GM06990 (cell line): ENCODE data around the gene C2CD2.

Experiments
- DNase-seq: peaks from one replicate; pipeline ENCODE4 v3.0.0-alpha.2; 2011; ENCODE audit not compliant: insufficient read length; ENCODE audit errors: extremely low read depth
- H3K27me3 ChIP-seq: replicated peaks from 2 replicates; pipeline ENCODE4 v1.6.0; 2011; ENCODE audit warnings: low read length; ENCODE audit not compliant: control insufficient read depth, insufficient read depth
- H3K36me3 ChIP-seq: 2 replicates; pipeline ENCODE4 v1.5.1; 2011; ENCODE audit warnings: low read length; ENCODE audit not compliant: control insufficient read depth, insufficient read depth
- H3K4me3 ChIP-seq: replicated peaks from 2 replicates; pipeline ENCODE4 v1.5.1; 2011; ENCODE audit warnings: low read depth, mild to moderate bottlenecking, control low read depth, low read length
- TF ChIP-seq, protein P1 (sequence below): IDR thresholded peaks from 2 replicates; pipeline ENCODE4 v1.5.1; 2011; ENCODE audit warnings: low read length, control low read depth, mild to moderate bottlenecking, inconsistent platforms; ENCODE audit not compliant: insufficient read depth, poor library complexity, severe bottlenecking

The C2CD2 gene

DNA sequence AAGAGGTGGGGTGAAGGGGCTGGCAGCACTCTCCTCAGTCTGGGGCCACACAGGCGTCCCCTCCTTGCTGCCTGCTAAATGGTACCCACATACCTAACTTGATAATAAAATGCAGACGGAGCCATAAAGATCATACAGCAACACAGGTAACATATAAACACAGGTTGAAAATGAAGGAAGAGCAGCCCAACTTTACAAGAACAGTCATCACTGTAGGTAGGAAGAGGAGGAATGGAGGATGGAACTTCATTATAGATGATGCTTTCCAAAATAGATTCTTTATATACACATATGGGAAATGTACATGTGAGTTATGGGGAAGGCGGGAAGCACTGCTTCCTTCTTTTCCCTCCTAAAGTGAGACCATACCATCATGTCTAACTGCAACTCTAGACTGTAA, 13.4 kb downstream of the C2CD2 start:
- Histone ChIP-seq H3K36me3 (no peaks in the 10 kb centered on the region), H3K27me3 (no peaks in the 10 kb centered on the region), H3K4me3 (no peak overlapping the region)
- TF ChIP-seq, protein P1, sequence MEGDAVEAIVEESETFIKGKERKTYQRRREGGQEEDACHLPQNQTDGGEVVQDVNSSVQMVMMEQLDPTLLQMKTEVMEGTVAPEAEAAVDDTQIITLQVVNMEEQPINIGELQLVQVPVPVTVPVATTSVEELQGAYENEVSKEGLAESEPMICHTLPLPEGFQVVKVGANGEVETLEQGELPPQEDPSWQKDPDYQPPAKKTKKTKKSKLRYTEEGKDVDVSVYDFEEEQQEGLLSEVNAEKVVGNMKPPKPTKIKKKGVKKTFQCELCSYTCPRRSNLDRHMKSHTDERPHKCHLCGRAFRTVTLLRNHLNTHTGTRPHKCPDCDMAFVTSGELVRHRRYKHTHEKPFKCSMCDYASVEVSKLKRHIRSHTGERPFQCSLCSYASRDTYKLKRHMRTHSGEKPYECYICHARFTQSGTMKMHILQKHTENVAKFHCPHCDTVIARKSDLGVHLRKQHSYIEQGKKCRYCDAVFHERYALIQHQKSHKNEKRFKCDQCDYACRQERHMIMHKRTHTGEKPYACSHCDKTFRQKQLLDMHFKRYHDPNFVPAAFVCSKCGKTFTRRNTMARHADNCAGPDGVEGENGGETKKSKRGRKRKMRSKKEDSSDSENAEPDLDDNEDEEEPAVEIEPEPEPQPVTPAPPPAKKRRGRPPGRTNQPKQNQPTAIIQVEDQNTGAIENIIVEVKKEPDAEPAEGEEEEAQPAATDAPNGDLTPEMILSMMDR = no peak
- no peak for DNase-seq

DNA sequence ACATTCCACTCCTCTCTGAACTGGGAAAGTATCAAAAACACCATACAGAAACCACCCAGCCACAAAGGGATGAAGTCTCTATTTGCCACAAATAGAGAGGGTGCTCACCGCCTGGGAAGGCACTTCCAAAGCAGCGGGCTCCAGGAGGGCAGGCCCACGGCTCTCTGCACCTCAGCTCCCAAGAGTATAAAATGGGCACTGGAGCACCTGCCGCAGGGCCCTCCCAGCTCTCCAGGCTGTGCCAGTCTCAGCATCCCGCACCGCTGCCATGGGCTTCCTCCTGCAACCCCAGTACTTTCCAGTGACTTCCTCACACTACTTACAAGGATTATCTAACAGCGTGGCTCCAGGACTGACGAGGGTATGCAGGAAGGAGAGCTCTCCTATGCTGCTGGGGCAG, 14.4 kb downstream of the C2CD2 start:
- TF ChIP-seq, protein P1 = no peak
- no peak for DNase-seq
- Histone ChIP-seq H3K4me3 (no peak overlapping the region), H3K36me3 (no peaks in the 10 kb centered on the region), H3K27me3 (no peaks in the 10 kb centered on the region)

DNA sequence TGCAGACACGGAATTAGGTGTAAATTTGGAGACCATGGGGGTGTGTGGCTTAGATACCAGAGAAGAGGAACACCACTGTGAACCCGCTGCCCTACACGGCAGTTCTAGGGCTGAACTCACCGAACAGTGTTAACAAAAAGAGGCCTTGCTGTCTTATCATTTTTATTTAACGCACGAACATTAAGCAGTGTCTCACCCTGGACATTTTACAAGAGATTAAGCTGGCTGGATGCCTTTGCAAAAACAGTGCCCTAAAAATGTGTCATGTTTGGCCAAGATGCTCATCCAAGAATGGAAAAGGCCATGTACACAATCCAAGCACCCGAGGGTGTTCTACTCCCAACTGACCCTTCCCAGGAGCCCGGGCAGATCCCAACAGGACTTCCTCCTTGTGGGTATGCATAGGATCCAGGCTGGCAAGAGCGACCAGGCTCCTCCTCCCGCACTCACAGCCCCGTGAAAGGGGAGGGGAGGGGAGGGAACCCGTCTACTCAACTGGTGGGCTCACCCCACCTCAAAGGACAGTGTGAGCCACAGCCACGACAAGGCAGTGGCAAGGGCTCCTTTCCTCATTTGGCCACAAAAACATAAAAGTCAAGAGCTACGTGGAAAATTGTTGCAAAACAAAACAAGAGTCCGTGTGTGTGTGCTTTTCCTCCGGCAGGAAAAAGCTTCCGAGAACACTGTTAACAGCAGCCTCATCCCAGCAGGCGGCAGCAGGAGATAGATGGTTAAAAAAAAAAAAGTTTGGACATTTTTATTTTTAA, 20.3 kb downstream of the C2CD2 start:
- TF ChIP-seq, protein P1 = no peak
- no peak for DNase-seq

DNA sequence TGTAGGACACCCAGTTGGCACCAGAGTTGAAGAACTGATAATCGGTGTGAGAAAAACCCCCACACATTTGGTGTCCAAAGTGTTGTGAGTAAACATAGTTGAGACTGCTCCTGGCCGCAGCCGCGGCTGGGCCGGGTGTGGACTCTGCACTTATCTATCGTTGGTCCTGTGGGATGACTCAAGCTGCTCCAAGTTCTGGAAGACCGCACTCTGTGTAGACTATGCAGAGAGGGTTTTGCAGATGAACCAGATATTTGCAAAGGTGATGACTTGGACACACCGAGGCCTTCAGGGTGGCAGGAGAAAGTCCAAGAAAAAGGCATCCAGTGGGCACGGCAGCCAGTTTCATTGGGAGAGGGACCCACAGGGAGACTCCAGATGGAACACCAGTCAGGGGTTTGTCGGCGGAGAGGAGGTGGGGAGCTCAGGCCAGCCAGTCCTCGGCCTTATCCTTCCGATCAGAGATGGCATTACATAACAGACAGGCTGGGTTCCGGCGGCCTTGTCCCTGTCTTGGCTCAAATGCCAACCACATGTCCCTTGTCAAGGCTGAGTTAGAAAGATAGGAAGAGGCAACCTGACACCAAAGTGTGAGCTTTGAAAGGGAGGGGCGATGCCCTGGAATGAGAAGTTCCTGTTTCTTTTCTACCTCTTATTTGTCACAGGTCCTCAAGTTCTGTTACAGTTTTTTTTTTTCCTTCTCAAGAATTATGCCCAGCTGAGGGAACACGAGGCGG, 21.1 kb downstream of the C2CD2 start:
- TF ChIP-seq, protein P1 = no peak
- no peaks in the 10 kb centered on the region for H3K36me3 ChIP-seq
- DNase-seq = no peak
- H3K27me3 ChIP-seq = no peaks in the 10 kb centered on the region
- no peak overlapping the region for H3K4me3 ChIP-seq

More for the DNA sequence above, 20.3 kb downstream of the C2CD2 start:
- Histone ChIP-seq H3K4me3 (no peak overlapping the region), H3K36me3 (no peaks in the 10 kb centered on the region), H3K27me3 (no peaks in the 10 kb centered on the region)

DNA sequence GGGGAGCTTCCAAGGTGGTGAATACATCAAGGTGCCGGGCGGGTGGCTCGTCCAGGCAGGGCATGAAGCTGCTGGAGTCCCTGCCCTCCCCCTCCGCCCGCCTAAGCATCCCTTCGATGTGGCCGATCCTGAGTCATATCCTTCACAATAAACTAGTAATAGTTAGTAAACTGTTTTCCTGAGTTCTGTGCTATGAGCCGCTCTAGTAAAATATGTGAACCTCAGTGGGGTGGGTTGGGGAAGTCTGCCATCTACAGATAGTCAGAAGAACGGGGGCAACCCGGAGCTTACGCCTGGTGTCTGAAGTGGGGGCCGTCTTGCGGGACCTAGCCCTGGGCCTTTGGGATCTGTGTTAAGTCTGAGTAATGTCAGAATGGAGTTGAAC, 21.6 kb downstream of the C2CD2 start:
- H3K27me3 ChIP-seq = no peaks in the 10 kb centered on the region
- no peak overlapping the region for H3K4me3 ChIP-seq
- TF ChIP-seq, protein P1 = no peak
- no peak for DNase-seq
- H3K36me3 ChIP-seq = no peaks in the 10 kb centered on the region

DNA sequence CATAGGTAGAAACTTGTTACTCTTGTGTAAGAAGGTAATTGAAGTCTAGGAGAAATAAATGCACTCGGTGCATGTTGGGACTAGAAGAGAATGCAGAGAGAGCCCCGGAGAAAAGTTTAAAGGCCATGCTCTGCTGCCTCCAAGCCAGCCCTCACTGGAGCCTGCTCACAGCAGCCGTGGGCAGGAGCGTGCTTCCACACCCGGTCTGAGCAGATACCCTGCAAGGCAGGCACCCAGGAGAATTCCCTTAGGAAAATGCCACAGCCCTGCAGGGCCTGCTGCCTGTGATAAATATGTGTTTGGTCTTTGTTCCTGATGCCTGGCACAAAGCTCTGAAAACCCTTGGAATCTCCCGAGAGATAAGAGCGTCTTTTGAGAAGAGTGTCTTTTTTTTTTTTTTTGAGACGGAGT, 22.8 kb downstream of the C2CD2 start:
- DNase-seq = no peak
- no peak overlapping the region for H3K4me3 ChIP-seq
- TF ChIP-seq, protein P1 = no peak

More for the DNA sequence above, 22.8 kb downstream of the C2CD2 start:
- Histone ChIP-seq H3K36me3 (no peaks in the 10 kb centered on the region), H3K27me3 (no peaks in the 10 kb centered on the region)
